HepG2 (cell line): ENCODE measurements around the gene ZNF563. TPM values are rescaled to one million over a fixed set of nuclear protein-coding genes. Genes with fewer than 3 reads are reported as not detected.

ENCODE experiments used
- BRCA1 ChIP-seq: sonication (generic); formaldehyde crosslinking; IDR thresholded peaks from 2 replicates; pipeline ENCODE4 v1.4.0; 2020; ENCODE audit warnings: missing genetic modification reagents
- GABPA ChIP-seq, 2 experiments: IDR thresholded peaks; 2 replicates each; pipeline ENCODE4 v1.6.1; 2011 to 2016; ENCODE audit warnings: low read depth in 2 of 2, low read length in 1 of 2, missing biosample characterization in 1 of 2, missing genetic modification characterization in 1 of 2
- HNRNPUL1 ChIP-seq: fragments of 200-400 bp; formaldehyde crosslinking; IDR thresholded peaks from 2 replicates; pipeline ENCODE4 v1.6.1; 2017; ENCODE audit warnings: low read depth, mild to moderate bottlenecking, low read length, moderate library complexity
- NONO ChIP-seq, 2 experiments: fragments of 450-650 bp in 1 of 2; sonication (generic) in 1 of 2; formaldehyde crosslinking in 1 of 2; IDR thresholded peaks in 1 of 2; conservative IDR thresholded peaks in 1 of 2; 2 replicates each; pipeline versions ENCODE4 v1.6.1 to v1.8.0; 2017 to 2022; ENCODE audit warnings: mild to moderate bottlenecking in 1 of 2, missing genetic modification reagents in 1 of 2, moderate library complexity in 1 of 2
- ZHX2 ChIP-seq, 2 experiments: sonication (generic) in 1 of 2; formaldehyde crosslinking in 1 of 2; IDR thresholded peaks; 2 replicates each; pipeline versions ENCODE4 v1.6.1 to v1.9.0; 2014 to 2022; ENCODE audit warnings: antibody characterized with exemption in 1 of 2, borderline replicate concordance in 1 of 2, inconsistent platforms in 1 of 2, low read depth in 1 of 2, missing genetic modification reagents in 1 of 2
- ZNF124 ChIP-seq: sonication (generic); formaldehyde crosslinking; IDR thresholded peaks from 2 replicates; pipeline ENCODE4 v1.4.0; 2020; ENCODE audit warnings: missing genetic modification reagents
- ZNF563 ChIP-seq: sonication (generic); formaldehyde crosslinking; IDR thresholded peaks from 2 replicates; pipeline ENCODE4 v1.8.0; 2022; ENCODE audit warnings: mild to moderate bottlenecking, moderate library complexity, missing genetic modification reagents
- polyA plus RNA-seq, 8 experiments: library from polyadenylated mRNA; depleted of rRNA in 3 of 8; stranded (reverse) in 7 of 8; unstranded in 1 of 8; fragments of >200 nt; fragmentation: Illumina TruSeq in 4 of 8; extraction: Trizol in 4 of 8; gene quantifications; 2 replicates each; pipeline versions ENCODE4 v1.2.1 to v1.2.3, GENCODE V29; 2011 to 2016; ENCODE audit warnings: low read depth in 4 of 8, missing spikeins in 1 of 8, mixed read lengths in 1 of 8; ENCODE audit not compliant: insufficient read depth in 1 of 8
- total RNA-seq, 5 experiments: library from RNA; depleted of rRNA; stranded (reverse); fragments of >200 nt; fragmentation: Illumina TruSeq; extraction: Trizol; gene quantifications; 2 replicates each; pipeline ENCODE4 v1.2.3, GENCODE V29; 2016; ENCODE audit warnings: low read depth in 1 of 5

ZNF563 gene
- total and polyA plus RNA-seq, 2 of the 13 experiments (the other 11 are each of a cell fraction or from before 2014, with no cell fraction given) = 7.5 to 19.5 TPM

GRCh38 chr19:12294249-12295158, 38.9 kb downstream of the ZNF563 start, which contains the start of gene ZNF44 (continued):
- TF ChIP-seq GABPA (IDR thresholded peaks at IDR 0.05; ENCODE audit: low read depth, low read length) (peak; percentile 84), GABPA (CRISPR knock-in tag; IDR thresholded peaks at IDR 0.05; ENCODE audit: low read depth) (peak; percentile 92), ZHX2 (IDR thresholded peaks at IDR 0.05; ENCODE audit: low read depth) (no peak; the same call in 1 of the 2 replicates), ZHX2 (CRISPR knock-in tag; IDR thresholded peaks at IDR 0.05; ENCODE audit: borderline replicate concordance) (no peak; the same call in 1 of the 2 replicates), ZNF563 (peak; percentile 67; the same call in 1 of the 2 replicates), NONO (IDR thresholded peaks at IDR 0.05) (no peak), NONO (CRISPR knock-in tag; conservative IDR thresholded peaks at IDR 0.05) (peak; percentile 72), HNRNPUL1 (no peak), ZNF124 (CRISPR knock-in tag) (no peak), BRCA1 (no peak)
- TF ChIP-seq, all 625 proteins: peak for 197
